ENCODE data around the gene DSC2.
A peak's percentile ranks its signal among the peaks of the same experiment; 100 is the strongest.

Gene DSC2

GRCh38 chr18:31046916-31047315 is 55.3 kb downstream of the DSC2 start:
- DNase-seq (ENCODE audit: low spot score), result no peak
- no peak for TF ChIP-seq CTCF (IDR thresholded peaks at IDR 0.05; ENCODE audit: extremely low read depth, missing control alignments)

- DNase-seq (ENCODE audit: low spot score), result no peak
Measured at GRCh38 chr18:31045599-31045998, 56.6 kb downstream of the DSC2 start.

GRCh38 chr18:31044926-31045325 is 57.3 kb downstream of the DSC2 start:
- no peak for DNase-seq (ENCODE audit: low spot score)
- TF ChIP-seq CTCF (IDR thresholded peaks at IDR 0.05; ENCODE audit: extremely low read depth, missing control alignments), result no peak

More at GRCh38 chr18:31045599-31045998, 56.6 kb downstream of the DSC2 start:
- TF ChIP-seq CTCF (IDR thresholded peaks at IDR 0.05; ENCODE audit: extremely low read depth, missing control alignments), result no peak

GRCh38 chr18:31043709-31044108 is 58.5 kb downstream of the DSC2 start:
- DNase-seq (ENCODE audit: low spot score), result no peak
- TF ChIP-seq CTCF (IDR thresholded peaks at IDR 0.05; ENCODE audit: extremely low read depth, missing control alignments), result no peak

- peak; percentile 31 for DNase-seq (ENCODE audit: low spot score)
- no peak for TF ChIP-seq CTCF (IDR thresholded peaks at IDR 0.05; ENCODE audit: extremely low read depth, missing control alignments)
Measured at GRCh38 chr18:31042406-31043181, 59.6 kb downstream of the DSC2 start, which contains the start of gene DSC3. TSS of gene DSC3 (minus strand) at chr18:31042742. CDS start at chr18:31042660, 82 bp downstream.

- TF ChIP-seq CTCF (IDR thresholded peaks at IDR 0.05; ENCODE audit: extremely low read depth, missing control alignments), result no peak
- DNase-seq (ENCODE audit: low spot score), result no peak
Measured at GRCh38 chr18:31042084-31042405, 60.2 kb downstream of the DSC2 start.

- peak; percentile 25 for DNase-seq (ENCODE audit: low spot score)
- no peak for TF ChIP-seq CTCF (IDR thresholded peaks at IDR 0.05; ENCODE audit: extremely low read depth, missing control alignments)
Measured at GRCh38 chr18:31041271-31042083, 60.7 kb downstream of the DSC2 start.
